ENCODE results near the gene PLEKHN1.
"Not testable (repeated sequence)": the region's sequence is repeated elsewhere in the genome, so short reads cannot be mapped to it uniquely, and the experiment has no call there.

PLEKHN1 gene

GRCh38 chr1:1004780-1005697 is 38.8 kb downstream of the PLEKHN1 start:
- H3K27me3 ChIP-seq (ENCODE audit: control insufficient read depth, insufficient read depth, low read length), result peaks cover 37% of the 10 kb centered on the region

GRCh38 chr1:1005774-1006304 is 39.6 kb downstream of the PLEKHN1 start:
- peaks cover 36% of the 10 kb centered on the region for H3K27me3 ChIP-seq (ENCODE audit: control insufficient read depth, insufficient read depth, low read length)
- H3K9me3 ChIP-seq (ENCODE audit: control insufficient read depth, insufficient read depth, low read length), result no peaks in the 10 kb centered on the region
- H3K9ac ChIP-seq (ENCODE audit: low read depth, low read length), result no peak overlapping the region
- no peaks in the 10 kb centered on the region for H3K36me3 ChIP-seq (ENCODE audit: control insufficient read depth, insufficient read depth, low read length)
- H3K4me3 ChIP-seq (ENCODE audit: low read depth, low read length), result no peak overlapping the region
- peaks cover 3% of the 10 kb centered on the region for H3K4me1 ChIP-seq (ENCODE audit: control insufficient read depth, insufficient read depth, low read length)

More at GRCh38 chr1:1004780-1005697, 38.8 kb downstream of the PLEKHN1 start:
- no peaks in the 10 kb centered on the region for H3K9me3 ChIP-seq (ENCODE audit: control insufficient read depth, insufficient read depth, low read length)
- no peaks in the 10 kb centered on the region for H3K36me3 ChIP-seq (ENCODE audit: control insufficient read depth, insufficient read depth, low read length)
- peaks cover 3% of the 10 kb centered on the region for H3K4me1 ChIP-seq (ENCODE audit: control insufficient read depth, insufficient read depth, low read length)
- H3K4me3 ChIP-seq (ENCODE audit: low read depth, low read length), result no peak overlapping the region
- no peak overlapping the region for H3K9ac ChIP-seq (ENCODE audit: low read depth, low read length)

GRCh38 chr1:1006305-1007159 is 40.2 kb downstream of the PLEKHN1 start:
- no peaks in the 10 kb centered on the region for H3K9me3 ChIP-seq (ENCODE audit: control insufficient read depth, insufficient read depth, low read length)

GRCh38 chr1:1010131-1010530 is 43.8 kb downstream of the PLEKHN1 start:
- H3K4me3 ChIP-seq (ENCODE audit: low read depth, low read length); H3K9me3 ChIP-seq (ENCODE audit: control insufficient read depth, insufficient read depth, low read length); H3K9ac ChIP-seq (ENCODE audit: low read depth, low read length); H3K36me3 ChIP-seq (ENCODE audit: control insufficient read depth, insufficient read depth, low read length): not testable (repeated sequence)
- H3K4me1 ChIP-seq (ENCODE audit: control insufficient read depth, insufficient read depth, low read length), result peaks cover 13% of the 10 kb centered on the region
- peaks cover 12% of the 10 kb centered on the region for H3K27me3 ChIP-seq (ENCODE audit: control insufficient read depth, insufficient read depth, low read length)

More at GRCh38 chr1:1006305-1007159, 40.2 kb downstream of the PLEKHN1 start:
- Histone ChIP-seq H3K36me3 (ENCODE audit: control insufficient read depth, insufficient read depth, low read length) (no peaks in the 10 kb centered on the region), H3K4me3 (ENCODE audit: low read depth, low read length) (no peak overlapping the region), H3K27me3 (ENCODE audit: control insufficient read depth, insufficient read depth, low read length) (peaks cover 30% of the 10 kb centered on the region), H3K4me1 (ENCODE audit: control insufficient read depth, insufficient read depth, low read length) (peaks cover 3% of the 10 kb centered on the region), H3K9ac (ENCODE audit: low read depth, low read length) (no peak overlapping the region)

- H3K9ac ChIP-seq (ENCODE audit: low read depth, low read length), result no peak overlapping the region
- peaks cover 13% of the 10 kb centered on the region for H3K4me1 ChIP-seq (ENCODE audit: control insufficient read depth, insufficient read depth, low read length)
- no peaks in the 10 kb centered on the region for H3K9me3 ChIP-seq (ENCODE audit: control insufficient read depth, insufficient read depth, low read length)
- H3K36me3 ChIP-seq (ENCODE audit: control insufficient read depth, insufficient read depth, low read length), result no peaks in the 10 kb centered on the region
- H3K27me3 ChIP-seq (ENCODE audit: control insufficient read depth, insufficient read depth, low read length), result peaks cover 11% of the 10 kb centered on the region
- no peak overlapping the region for H3K4me3 ChIP-seq (ENCODE audit: low read depth, low read length)
Observed at GRCh38 chr1:1011396-1011949, 45.2 kb downstream of the PLEKHN1 start.

GRCh38 chr1:1012736-1013104 is 46.4 kb downstream of the PLEKHN1 start:
- H3K36me3 ChIP-seq (ENCODE audit: control insufficient read depth, insufficient read depth, low read length); H3K27me3 ChIP-seq (ENCODE audit: control insufficient read depth, insufficient read depth, low read length); H3K9ac ChIP-seq (ENCODE audit: low read depth, low read length); H3K9me3 ChIP-seq (ENCODE audit: control insufficient read depth, insufficient read depth, low read length): not testable (repeated sequence)
- H3K4me1 ChIP-seq (ENCODE audit: control insufficient read depth, insufficient read depth, low read length), result peaks cover 13% of the 10 kb centered on the region
- peak overlapping the region; percentile 87 for H3K4me3 ChIP-seq (ENCODE audit: low read depth, low read length)

GRCh38 chr1:1013105-1013921 is 47.0 kb downstream of the PLEKHN1 start, which contains the start of gene ISG15:
Gene ISG15 (plus strand): TSS chr1:1013497. CDS start chr1:1013574, 77 bp downstream.
- H3K9ac ChIP-seq (ENCODE audit: low read depth, low read length), result peak within 1 kb of the TSS; percentile 54
- peaks cover 4% of the 10 kb centered on the region for H3K27me3 ChIP-seq (ENCODE audit: control insufficient read depth, insufficient read depth, low read length)
- no peaks in the 10 kb centered on the region for H3K9me3 ChIP-seq (ENCODE audit: control insufficient read depth, insufficient read depth, low read length)
- peaks cover 13% of the 10 kb centered on the region for H3K4me1 ChIP-seq (ENCODE audit: control insufficient read depth, insufficient read depth, low read length)
- H3K4me3 ChIP-seq (ENCODE audit: low read depth, low read length), result peak within 1 kb of the TSS; percentile 87
- no peaks in the 10 kb centered on the region for H3K36me3 ChIP-seq (ENCODE audit: control insufficient read depth, insufficient read depth, low read length)

- peak overlapping the region; percentile 87 for H3K4me3 ChIP-seq (ENCODE audit: low read depth, low read length)
- no peaks in the 10 kb centered on the region for H3K36me3 ChIP-seq (ENCODE audit: control insufficient read depth, insufficient read depth, low read length)
- H3K27me3 ChIP-seq (ENCODE audit: control insufficient read depth, insufficient read depth, low read length), result peaks cover 1% of the 10 kb centered on the region
- peak overlapping the region; percentile 24 for H3K9ac ChIP-seq (ENCODE audit: low read depth, low read length)
- H3K4me1 ChIP-seq (ENCODE audit: control insufficient read depth, insufficient read depth, low read length), result peaks cover 13% of the 10 kb centered on the region
- no peaks in the 10 kb centered on the region for H3K9me3 ChIP-seq (ENCODE audit: control insufficient read depth, insufficient read depth, low read length)
Observed at GRCh38 chr1:1013922-1014648, 47.8 kb downstream of the PLEKHN1 start.

- Histone ChIP-seq H3K27me3 (ENCODE audit: control insufficient read depth, insufficient read depth, low read length) (no peaks in the 10 kb centered on the region), H3K4me3 (ENCODE audit: low read depth, low read length) (peak overlapping the region; percentile 87), H3K4me1 (ENCODE audit: control insufficient read depth, insufficient read depth, low read length) (peaks cover 13% of the 10 kb centered on the region), H3K9ac (ENCODE audit: low read depth, low read length) (no peak overlapping the region), H3K9me3 (ENCODE audit: control insufficient read depth, insufficient read depth, low read length) (no peaks in the 10 kb centered on the region), H3K36me3 (ENCODE audit: control insufficient read depth, insufficient read depth, low read length) (no peaks in the 10 kb centered on the region)
Observed at GRCh38 chr1:1014799-1015681, 48.8 kb downstream of the PLEKHN1 start.
